WTC11 (cell line): ENCODE data around the gene ZNF609.

Source experiments
- CREB1 ChIP-seq: sonication (generic); formaldehyde crosslinking; IDR thresholded peaks from 2 replicates; pipeline ENCODE4 v1.8.0; 2023; ENCODE audit warnings: mild to moderate bottlenecking, missing genetic modification reagents
- CTCF ChIP-seq: fragments of 200-600 bp; IDR thresholded peaks from 2 replicates; pipeline ENCODE4 v1.8.0; 2022; ENCODE audit warnings: antibody characterized with exemption
- FOXJ3 ChIP-seq: sonication (generic); formaldehyde crosslinking; IDR thresholded peaks from 2 replicates; pipeline ENCODE4 v1.9.0; 2021; ENCODE audit warnings: missing genetic modification reagents, mild to moderate bottlenecking, borderline replicate concordance
- KAT7 ChIP-seq: sonication (generic); formaldehyde crosslinking; IDR thresholded peaks from 2 replicates; pipeline ENCODE4 v1.8.1; 2023; ENCODE audit warnings: missing genetic modification reagents, mild to moderate bottlenecking, borderline replicate concordance
- NFYB ChIP-seq: sonication (generic); formaldehyde crosslinking; conservative IDR thresholded peaks from 2 replicates; pipeline ENCODE4 v1.8.0; 2022; ENCODE audit warnings: low read depth, missing genetic modification reagents
- TEAD4 ChIP-seq: sonication (generic); formaldehyde crosslinking; IDR thresholded peaks from 2 replicates; pipeline ENCODE4 v1.8.0; 2022; ENCODE audit warnings: mild to moderate bottlenecking, missing genetic modification reagents
- TP53 ChIP-seq: sonication (generic); formaldehyde crosslinking; IDR thresholded peaks from 2 replicates; pipeline ENCODE4 v1.8.1; 2023; ENCODE audit warnings: mild to moderate bottlenecking, missing genetic modification reagents
- USF1 ChIP-seq: sonication (generic); formaldehyde crosslinking; IDR thresholded peaks from 2 replicates; pipeline ENCODE4 v1.8.0; 2022; ENCODE audit warnings: mild to moderate bottlenecking, missing genetic modification reagents
- ZBTB21 ChIP-seq: sonication (generic); formaldehyde crosslinking; IDR thresholded peaks from 2 replicates; pipeline ENCODE4 v1.8.1; 2023; ENCODE audit warnings: mild to moderate bottlenecking, missing genetic modification reagents, borderline replicate concordance
- ZNF121 ChIP-seq: sonication (generic); formaldehyde crosslinking; IDR thresholded peaks from 2 replicates; pipeline ENCODE4 v1.8.0; 2023; ENCODE audit warnings: missing genetic modification reagents
- ZNF281 ChIP-seq: sonication (generic); formaldehyde crosslinking; IDR thresholded peaks from 2 replicates; pipeline ENCODE4 v1.8.0; 2023; ENCODE audit warnings: mild to moderate bottlenecking, missing genetic modification reagents
- TF ChIP-seq, protein P1 (sequence below): sonication (generic); formaldehyde crosslinking; IDR thresholded peaks from 2 replicates; pipeline ENCODE4 v1.8.1; 2023; ENCODE audit warnings: mild to moderate bottlenecking, missing genetic modification reagents

GRCh38 chr15:64636556-64636955, 176.2 kb downstream of the ZNF609 start:
- TF ChIP-seq CREB1 (CRISPR knock-in tag): no peak
- no peak for TF ChIP-seq CTCF
- TF ChIP-seq, protein P1, sequence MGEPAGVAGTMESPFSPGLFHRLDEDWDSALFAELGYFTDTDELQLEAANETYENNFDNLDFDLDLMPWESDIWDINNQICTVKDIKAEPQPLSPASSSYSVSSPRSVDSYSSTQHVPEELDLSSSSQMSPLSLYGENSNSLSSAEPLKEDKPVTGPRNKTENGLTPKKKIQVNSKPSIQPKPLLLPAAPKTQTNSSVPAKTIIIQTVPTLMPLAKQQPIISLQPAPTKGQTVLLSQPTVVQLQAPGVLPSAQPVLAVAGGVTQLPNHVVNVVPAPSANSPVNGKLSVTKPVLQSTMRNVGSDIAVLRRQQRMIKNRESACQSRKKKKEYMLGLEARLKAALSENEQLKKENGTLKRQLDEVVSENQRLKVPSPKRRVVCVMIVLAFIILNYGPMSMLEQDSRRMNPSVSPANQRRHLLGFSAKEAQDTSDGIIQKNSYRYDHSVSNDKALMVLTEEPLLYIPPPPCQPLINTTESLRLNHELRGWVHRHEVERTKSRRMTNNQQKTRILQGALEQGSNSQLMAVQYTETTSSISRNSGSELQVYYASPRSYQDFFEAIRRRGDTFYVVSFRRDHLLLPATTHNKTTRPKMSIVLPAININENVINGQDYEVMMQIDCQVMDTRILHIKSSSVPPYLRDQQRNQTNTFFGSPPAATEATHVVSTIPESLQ (CRISPR knock-in tag): no peak
- no peak for TF ChIP-seq NFYB (CRISPR knock-in tag)
- TF ChIP-seq TEAD4 (CRISPR knock-in tag): no peak
- TF ChIP-seq ZNF121 (CRISPR knock-in tag): no peak
- no peak for TF ChIP-seq ZNF281
- no peak for TF ChIP-seq TP53
- TF ChIP-seq ZBTB21 (CRISPR knock-in tag): no peak
- no peak for TF ChIP-seq FOXJ3 (CRISPR knock-in tag)
- no peak for TF ChIP-seq USF1
- no peak for TF ChIP-seq KAT7 (CRISPR knock-in tag)
